NCI-H510A (cell line): ENCODE measurements around the gene SAT2.

Experiments used
- DNase-seq: peaks from one replicate; lab custom pipeline; 2025; lab: John Stamatoyannopoulos, UW

SAT2 gene

GRCh38 chr17:7590743-7591142, 36.9 kb downstream of the SAT2 start:
- DNase-seq: no peak

DNA sequence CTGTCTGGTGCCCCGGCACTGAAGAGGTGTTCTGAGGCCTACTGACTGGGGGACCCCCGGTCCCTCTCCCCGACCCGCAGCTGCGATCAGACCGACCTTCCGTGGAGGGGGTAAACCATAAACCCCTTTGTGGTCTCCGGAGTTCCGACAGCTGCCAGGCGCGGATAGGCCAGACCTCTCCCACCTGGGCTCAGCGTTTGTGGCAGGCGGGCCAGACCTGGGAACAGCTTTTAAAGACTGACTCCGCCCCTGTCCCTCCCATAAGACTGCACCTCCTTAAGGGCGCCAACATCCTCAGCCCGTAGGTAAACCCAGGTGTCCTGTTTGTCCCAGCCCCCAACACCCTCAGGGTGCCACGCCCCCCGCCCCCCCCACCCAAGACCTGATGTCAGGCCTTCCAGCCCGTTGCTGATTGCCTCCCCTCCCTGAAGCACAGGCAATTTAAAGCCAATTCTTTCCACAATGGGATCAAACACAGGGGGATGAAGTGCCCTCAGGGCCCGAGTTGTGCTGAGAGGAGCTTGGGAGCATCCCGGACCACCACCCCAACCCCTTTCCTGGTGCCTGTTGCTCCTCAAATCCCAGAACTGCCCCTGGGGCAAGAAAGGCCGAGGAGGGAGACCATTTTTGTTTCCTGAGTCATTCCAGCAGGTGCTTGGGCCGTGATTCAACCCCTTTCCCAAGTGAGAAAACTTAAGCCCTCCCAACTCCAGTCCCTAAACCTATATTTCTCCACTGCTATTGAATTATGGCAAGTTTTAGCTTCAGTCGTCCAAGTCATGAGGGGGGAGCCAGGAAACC, 37.5 kb downstream of the SAT2 start, which contains the start of gene SOX15:
SOX15 (minus strand) TSS at position 204 of the 801 bp plus-strand sequence. CDS start 418 bp downstream, outside the sequence.
- DNase-seq: no peak

DNA sequence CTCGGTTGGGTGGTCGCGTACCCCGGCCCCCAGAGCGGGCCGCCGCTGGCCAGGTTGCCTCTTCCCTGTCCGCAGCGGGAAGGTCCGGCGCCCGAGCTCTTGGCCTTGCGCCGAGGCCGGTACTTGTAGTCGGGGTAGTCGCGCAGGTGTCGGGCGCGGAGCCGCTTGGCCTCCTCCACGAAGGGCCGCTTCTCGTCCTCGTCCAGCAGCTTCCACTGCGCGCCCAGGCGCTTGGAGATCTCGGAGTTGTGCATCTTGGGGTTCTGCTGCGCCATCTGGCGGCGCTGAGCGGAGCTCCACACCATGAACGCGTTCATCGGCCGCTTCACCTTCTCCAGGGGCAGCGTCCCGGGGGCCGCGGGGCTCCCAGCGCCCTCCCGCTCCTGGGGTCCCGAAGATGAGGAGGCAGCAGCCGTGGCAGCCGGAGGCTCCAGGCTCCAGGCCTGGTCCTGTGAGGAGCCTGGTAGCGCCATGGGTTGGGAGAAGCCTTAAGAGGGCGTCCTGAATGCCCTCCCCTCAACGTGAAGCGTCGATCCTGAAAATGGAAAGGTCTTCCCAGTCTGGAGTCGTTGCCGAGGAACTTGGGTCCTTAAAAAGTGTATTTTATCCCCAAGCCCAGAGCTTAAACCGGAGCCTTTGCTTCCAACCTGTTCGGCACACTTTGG, 38.3 kb downstream of the SAT2 start:
- no peak for DNase-seq

GRCh38 chr17:7588553-7589203, 38.9 kb downstream of the SAT2 start:
- no peak for DNase-seq

DNA sequence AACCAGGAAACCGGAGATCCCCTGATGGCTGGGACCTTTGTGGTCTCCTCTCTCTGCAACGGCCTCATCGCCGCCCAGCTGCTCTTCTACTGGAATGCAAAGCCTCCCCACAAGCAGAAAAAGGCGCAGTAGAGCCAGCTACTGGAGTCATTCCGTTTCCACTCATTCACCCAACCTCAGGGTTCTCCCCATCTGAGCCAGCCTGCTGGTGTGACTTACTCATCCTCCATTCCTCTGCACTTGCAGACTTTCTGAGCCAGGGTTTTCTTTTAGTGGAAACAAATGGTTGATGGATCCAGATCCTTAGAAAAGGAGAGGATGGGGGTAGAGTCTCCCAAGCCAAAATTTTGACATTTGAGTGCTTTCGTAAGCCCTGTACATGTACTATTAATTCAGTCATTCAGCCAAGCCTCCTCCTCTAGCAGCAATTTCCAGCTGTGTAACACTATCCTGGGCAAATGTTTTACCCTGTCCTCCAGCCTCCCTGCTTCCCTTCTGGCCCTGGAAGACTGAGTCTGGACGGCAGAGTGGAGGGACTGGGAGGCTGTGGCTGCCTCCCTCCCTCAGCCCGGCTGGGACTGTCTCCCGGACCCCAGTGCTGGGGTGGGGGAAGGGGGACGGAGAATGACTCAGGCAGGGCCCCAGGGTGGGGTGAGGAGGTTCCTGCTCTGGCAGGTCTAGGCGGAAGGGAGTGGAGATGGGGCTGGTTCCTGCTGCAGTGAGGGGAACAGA, 40.0 kb downstream of the SAT2 start:
- no peak for DNase-seq

DNA sequence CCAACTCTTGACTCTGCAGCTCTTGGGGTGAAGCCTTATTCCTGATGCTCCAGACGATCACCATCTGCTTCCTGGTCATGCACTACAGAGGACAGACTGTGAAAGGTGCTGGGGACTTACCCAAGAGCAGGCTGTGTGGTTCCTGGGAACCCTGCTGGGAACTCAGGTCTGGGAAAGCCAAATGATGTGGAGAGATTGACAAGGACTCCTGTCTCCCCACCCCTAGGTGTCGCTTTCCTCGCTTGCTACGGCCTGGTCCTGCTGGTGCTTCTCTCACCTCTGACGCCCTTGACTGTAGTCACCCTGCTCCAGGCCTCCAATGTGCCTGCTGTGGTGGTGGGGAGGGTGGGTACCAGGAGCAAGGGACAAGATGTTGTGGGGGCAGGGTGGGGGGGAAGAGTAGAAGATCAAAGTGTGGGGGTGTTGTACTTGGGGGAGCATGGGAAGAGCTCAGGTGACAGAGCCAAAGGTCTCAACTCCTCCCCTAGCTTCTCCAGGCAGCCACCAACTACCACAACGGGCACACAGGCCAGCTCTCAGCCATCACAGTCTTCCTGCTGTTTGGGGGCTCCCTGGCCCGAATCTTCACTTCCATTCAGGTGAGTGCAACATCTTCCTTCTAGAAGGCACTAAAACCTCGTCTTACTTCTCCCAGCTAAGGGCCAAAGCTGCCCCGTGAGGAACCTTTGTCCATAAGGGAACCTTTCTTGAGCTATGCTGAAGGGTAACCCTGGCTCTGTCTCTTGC, 40.8 kb downstream of the SAT2 start:
- peak; percentile 34 for DNase-seq

GRCh38 chr17:7583253-7584109, 44.1 kb downstream of the SAT2 start, which contains the start of gene MPDU1:
TSS of gene MPDU1 (plus strand) at chr17:7583852. CDS start at chr17:7583863, 11 bp downstream.
- DNase-seq: peak; percentile 93

DNA sequence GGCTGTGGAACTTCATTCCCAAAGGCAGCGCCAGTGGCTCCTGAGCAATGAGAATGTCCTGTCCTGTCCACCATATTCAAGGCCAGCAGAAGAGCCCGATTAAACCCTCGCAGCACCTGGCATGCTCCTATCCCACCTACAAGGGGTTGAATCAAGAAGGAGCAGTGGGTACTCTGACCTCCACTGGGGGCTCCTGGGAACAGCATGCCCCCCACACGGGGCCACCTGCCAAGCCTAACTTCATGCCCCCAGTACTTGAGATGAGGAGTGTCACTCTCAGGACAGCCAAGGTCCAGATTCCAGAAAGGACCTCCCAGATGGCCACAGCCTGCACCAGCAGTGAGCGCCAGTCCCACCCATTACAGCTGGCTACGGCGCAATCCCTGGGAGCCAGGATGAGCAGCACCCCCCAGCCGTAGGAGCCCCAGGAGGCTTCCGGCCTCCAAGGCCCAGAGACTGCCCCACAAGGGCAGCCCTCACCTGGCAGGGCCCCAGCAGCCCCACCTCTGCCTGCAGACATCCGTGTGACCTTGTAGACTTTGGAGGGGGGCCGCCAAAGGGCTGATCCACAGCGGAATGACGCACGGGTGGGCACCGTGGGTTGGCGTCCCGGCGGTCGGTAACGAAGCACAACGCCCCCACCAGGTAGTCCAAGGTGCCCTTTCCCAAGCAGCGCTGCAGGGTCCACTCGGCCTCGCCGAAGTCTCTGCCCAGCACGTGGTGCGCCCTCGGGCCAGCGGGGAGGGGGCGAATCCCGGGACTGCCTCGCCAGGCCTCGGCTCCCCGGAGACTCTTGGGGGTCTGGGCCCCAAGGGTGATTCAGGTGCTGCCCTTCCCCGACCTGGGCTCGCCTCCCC, 45.0 kb downstream of the SAT2 start:
- no peak for DNase-seq

DNA sequence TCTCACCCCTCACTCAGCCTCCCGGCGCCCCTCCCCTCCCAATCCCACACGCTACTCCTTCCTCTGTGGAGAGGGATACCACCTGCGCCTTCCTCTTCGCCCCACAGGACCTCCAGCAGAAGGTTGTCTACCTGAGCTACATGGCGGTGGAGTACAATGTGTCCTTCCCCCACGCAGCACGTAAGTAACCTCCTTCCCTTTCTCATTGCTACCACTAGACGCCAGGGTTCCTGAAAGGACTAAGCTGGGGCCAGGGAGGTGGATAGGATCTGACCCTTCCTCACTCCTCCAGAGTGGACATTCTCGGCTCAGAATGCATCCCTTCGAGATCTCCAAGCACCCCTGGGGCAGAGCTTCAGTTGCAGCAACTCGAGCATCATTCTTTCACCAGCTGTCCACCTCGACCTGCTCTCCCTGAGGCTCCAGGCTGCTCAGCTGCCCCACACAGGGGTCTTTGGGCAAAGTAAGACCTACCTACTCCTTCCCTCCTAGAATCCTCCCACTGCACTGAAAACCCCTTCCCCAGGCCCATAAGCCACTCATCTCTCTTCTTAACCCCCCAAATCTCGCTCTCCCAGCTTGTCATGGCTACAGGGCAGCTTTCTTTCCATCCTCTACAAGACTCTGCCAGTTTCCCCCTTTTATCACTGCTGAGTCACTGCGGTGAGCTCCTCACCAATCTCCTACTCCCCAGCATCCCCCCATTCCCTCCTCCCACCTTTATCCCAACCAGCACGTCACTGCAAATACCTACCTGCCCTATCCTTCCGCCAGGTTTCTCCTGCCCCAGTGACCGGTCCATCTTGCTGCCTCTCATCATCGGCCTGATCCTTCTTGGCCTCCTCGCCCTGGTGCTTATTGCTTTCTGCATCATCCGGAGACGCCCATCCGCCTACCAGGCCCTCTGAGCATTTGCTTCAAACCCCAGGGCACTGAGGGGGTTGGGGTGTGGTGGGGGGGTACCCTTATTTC, 46.7 kb downstream of the SAT2 start:
- DNase-seq: no peak

GRCh38 chr17:7579834-7580603, 47.6 kb downstream of the SAT2 start:
- DNase-seq: no peak

DNA sequence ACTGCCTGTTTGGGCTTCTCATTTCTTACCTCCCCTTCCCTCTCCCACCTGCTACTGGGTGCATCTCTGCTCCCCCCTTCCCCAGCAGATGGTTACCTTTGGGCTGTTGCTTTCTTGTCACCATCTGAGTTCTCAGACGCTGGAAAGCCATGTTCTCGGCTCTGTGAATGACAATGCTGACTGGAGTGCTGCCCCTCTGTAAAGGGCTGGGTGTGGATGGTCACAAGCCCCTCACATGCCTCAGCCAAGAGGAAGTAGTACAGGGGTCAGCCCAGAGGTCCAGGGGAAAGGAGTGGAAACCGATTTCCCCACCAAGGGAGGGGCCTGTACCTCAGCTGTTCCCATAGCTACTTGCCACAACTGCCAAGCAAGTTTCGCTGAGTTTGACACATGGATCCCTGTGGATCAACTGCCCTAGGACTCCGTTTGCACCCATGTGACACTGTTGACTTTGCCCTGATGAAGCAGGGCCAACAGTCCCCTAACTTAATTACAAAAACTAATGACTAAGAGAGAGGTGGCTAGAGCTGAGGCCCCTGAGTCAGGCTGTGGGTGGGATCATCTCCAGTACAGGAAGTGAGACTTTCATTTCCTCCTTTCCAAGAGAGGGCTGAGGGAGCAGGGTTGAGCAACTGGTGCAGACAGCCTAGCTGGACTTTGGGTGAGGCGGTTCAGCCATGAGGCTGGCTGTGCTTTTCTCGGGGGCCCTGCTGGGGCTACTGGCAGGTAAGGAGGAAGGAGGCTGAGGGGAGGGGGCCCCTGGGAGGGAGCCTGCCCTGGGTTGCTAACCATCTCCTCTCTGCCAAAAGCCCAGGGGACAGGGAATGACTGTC, 48.4 kb downstream of the SAT2 start, which contains the start of gene CD68:
CD68 (plus strand) TSS at position 638 of the 833 bp plus-strand sequence; CDS start at position 678, 40 bp downstream.
- peak; percentile 21 for DNase-seq

GRCh38 chr17:7577327-7578199, 50.1 kb downstream of the SAT2 start:
- no peak for DNase-seq

DNA sequence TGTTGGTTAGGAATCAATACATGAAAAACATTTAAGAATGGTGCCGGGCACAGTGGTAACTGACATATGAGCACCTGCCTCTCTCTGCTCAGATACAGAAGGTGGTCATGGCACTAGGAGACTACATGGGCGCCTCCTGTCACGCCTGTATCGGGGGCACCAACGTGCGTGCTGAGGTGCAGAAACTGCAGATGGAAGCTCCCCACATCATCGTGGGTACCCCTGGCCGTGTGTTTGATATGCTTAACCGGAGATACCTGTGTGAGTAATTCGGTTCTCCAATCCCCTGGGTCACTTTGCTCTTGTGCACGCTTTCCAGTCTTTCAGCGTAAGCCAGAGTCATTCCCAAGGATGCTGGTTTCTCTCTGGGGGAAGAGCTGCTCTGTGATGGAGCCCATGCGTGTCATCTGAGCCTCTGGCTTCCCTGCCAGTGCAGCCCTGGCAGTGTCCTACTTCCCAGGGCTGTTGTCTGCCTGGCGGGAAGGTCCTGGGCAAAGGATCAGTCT, 51.1 kb downstream of the SAT2 start:
- DNase-seq: no peak
